Panc1 (cell line): ENCODE results near the gene METRN. TPM values are rescaled to one million over a fixed set of nuclear protein-coding genes. Genes with fewer than 3 reads are reported as not detected.

Experiments
- ATAC-seq: fragments of 200-7000 bp; cut with Tn5 transposase; 2 replicates; pipeline ENCODE4 v1.9.1; 2020; ENCODE audit warnings: mild to moderate bottlenecking, moderate library complexity
- BruUV-seq: library from RNA; stranded (reverse); fragments of 400-500 nt; replicated peaks from 2 replicates; lab custom pipeline; 2021; lab: Mats Ljungman, UMichigan
- CTCF ChIA-PET: fragments of 300-600 bp; sonication (Branson Sonifier 250); formaldehyde crosslinking; loops from one replicate; lab custom pipeline; 2022; ENCODE audit warnings: antibody characterized with exemption; lab: Charles Lee
- POLR2A ChIA-PET: fragments of 300-600 bp; sonication (Branson Sonifier 250); formaldehyde crosslinking; loops from one replicate; lab custom pipeline; 2022; ENCODE audit warnings: antibody characterized with exemption; lab: Charles Lee
- DNase-seq: peaks from one replicate; pipeline ENCODE4 v3.0.0-alpha.2; 2010; ENCODE audit warnings: low read depth, low spot score
- H3K27ac ChIP-seq: 2 replicates; pipeline ENCODE4 v1.5.1; 2011; ENCODE audit warnings: mild to moderate bottlenecking, low read length, inconsistent platforms
- H3K27me3 ChIP-seq: fragments of 200-500 bp; sonication (Bioruptor generic); 2 replicates; pipeline ENCODE4 v1.6.0; 2014; ENCODE audit warnings: low read length, inconsistent platforms; ENCODE audit not compliant: control insufficient read depth, insufficient read depth
- H3K36me3 ChIP-seq: fragments of 200-500 bp; sonication (Bioruptor generic); 2 replicates; pipeline ENCODE4 v1.5.1; 2014; ENCODE audit warnings: inconsistent platforms, mild to moderate bottlenecking, low read length, moderate library complexity; ENCODE audit not compliant: control insufficient read depth, insufficient read depth
- H3K4me1 ChIP-seq: 2 replicates; pipeline ENCODE4 v1.5.1; 2011; ENCODE audit warnings: inconsistent platforms, mild to moderate bottlenecking, low read length, moderate library complexity; ENCODE audit not compliant: control insufficient read depth, insufficient read depth
- H3K4me3 ChIP-seq, 2 experiments: 2 replicates each; pipeline ENCODE4 v1.5.1; 2011 to 2012; ENCODE audit warnings: low read depth in 2 of 2, low read length in 2 of 2, mild to moderate bottlenecking in 2 of 2, inconsistent platforms in 1 of 2, moderate library complexity in 1 of 2
- H3K9me3 ChIP-seq: fragments of 200-500 bp; sonication (Bioruptor generic); 2 replicates; pipeline ENCODE4 v1.5.1; 2014; ENCODE audit warnings: low read depth, mild to moderate bottlenecking, inconsistent platforms, low read length, moderate library complexity; ENCODE audit not compliant: control insufficient read depth, insufficient read depth
- POLR2AphosphoS5 ChIP-seq: IDR thresholded peaks from 2 replicates; pipeline ENCODE4 v1.6.1; 2012; ENCODE audit warnings: mild to moderate bottlenecking, low read depth, low read length, moderate library complexity
- SIN3A ChIP-seq: IDR thresholded peaks from 2 replicates; pipeline ENCODE4 v1.6.1; 2012; ENCODE audit warnings: low read depth, mild to moderate bottlenecking, low read length, moderate library complexity, borderline replicate concordance; ENCODE audit not compliant: insufficient read depth
- TCF7L2 ChIP-seq: IDR thresholded peaks from 2 replicates; pipeline ENCODE4 v1.6.1; 2011; ENCODE audit warnings: mild to moderate bottlenecking, low read depth, low read length, inconsistent platforms
- in situ Hi-C: cut with HindIII; loops from 2 replicates; pipeline ENCODE4 v1.10.0; 2016; ENCODE audit warnings: low sequenced_read_pairs, low pct_unique_long_range_greater_than_20kb
- intact Hi-C: fragments of 100-400 bp; cut with micrococcal nuclease; formaldehyde crosslinking; loops from one replicate; pipeline ENCODE4 v1.10.0; 2022; ENCODE audit not compliant: unreplicated experiment
- total RNA-seq: library from RNA; stranded (reverse); gene quantifications from one replicate; pipeline ENCODE4 v1.2.1, GENCODE V29; 2021; ENCODE audit not compliant: unreplicated experiment
- TF ChIP-seq, protein P1 (sequence below): fragments of 450-650 bp; IDR thresholded peaks from 2 replicates; pipeline ENCODE4 v1.5.1; 2017; ENCODE audit warnings: mild to moderate bottlenecking
- TF ChIP-seq, protein P2 (sequence below), 2 experiments: IDR thresholded peaks; 2 replicates each; pipeline ENCODE4 v1.6.1; 2011 to 2012; ENCODE audit warnings: low read depth in 2 of 2, control low read depth in 1 of 2, low read length in 1 of 2, mild to moderate bottlenecking in 1 of 2, moderate library complexity in 1 of 2; ENCODE audit not compliant: insufficient read depth in 1 of 2

METRN gene
- total RNA-seq, 1 experiment from 2014 or later: 407 TPM

DNA sequence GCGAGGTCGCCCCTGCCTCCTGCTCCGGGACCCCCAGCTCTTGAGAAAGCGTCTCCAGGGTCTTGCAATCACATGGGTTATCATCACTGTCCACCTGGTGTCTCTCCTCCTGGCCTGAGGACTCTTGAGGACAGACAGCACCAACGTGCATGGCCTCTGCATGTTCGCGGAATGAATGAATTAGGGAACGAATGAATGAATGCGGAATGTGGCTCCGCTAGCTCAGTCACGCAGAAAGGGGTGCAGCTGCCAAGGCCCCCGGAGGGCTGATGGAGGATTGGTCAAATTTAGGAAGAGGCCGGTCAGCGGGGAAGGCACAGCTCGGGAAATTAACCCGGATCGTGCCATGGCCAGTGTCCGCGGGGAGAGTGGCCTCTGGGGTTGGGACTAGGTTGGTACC is 12.6 kb upstream of the METRN start:
- in situ Hi-C loops (no loop called here), intact Hi-C loops (no loop called here)
- ATAC-seq (no peak), DNase-seq (no peak)
- Histone ChIP-seq H3K4me3 (no peak overlapping the region), H3K27ac (no peak overlapping the region), H3K4me1 (peaks cover 6% of the 10 kb centered on the region), H3K9me3 (no peaks in the 10 kb centered on the region), H3K36me3 (peaks cover 5% of the 10 kb centered on the region; the same call in 1 of the 2 replicates), H3K27me3 (no peaks in the 10 kb centered on the region)
- TF ChIP-seq SIN3A: no peak
- TF ChIP-seq, protein P1, sequence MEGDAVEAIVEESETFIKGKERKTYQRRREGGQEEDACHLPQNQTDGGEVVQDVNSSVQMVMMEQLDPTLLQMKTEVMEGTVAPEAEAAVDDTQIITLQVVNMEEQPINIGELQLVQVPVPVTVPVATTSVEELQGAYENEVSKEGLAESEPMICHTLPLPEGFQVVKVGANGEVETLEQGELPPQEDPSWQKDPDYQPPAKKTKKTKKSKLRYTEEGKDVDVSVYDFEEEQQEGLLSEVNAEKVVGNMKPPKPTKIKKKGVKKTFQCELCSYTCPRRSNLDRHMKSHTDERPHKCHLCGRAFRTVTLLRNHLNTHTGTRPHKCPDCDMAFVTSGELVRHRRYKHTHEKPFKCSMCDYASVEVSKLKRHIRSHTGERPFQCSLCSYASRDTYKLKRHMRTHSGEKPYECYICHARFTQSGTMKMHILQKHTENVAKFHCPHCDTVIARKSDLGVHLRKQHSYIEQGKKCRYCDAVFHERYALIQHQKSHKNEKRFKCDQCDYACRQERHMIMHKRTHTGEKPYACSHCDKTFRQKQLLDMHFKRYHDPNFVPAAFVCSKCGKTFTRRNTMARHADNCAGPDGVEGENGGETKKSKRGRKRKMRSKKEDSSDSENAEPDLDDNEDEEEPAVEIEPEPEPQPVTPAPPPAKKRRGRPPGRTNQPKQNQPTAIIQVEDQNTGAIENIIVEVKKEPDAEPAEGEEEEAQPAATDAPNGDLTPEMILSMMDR: no peak
- BruUV-seq: no TSS peak
- CTCF ChIA-PET: no interaction called here
- POLR2A ChIA-PET: no interaction called here

DNA sequence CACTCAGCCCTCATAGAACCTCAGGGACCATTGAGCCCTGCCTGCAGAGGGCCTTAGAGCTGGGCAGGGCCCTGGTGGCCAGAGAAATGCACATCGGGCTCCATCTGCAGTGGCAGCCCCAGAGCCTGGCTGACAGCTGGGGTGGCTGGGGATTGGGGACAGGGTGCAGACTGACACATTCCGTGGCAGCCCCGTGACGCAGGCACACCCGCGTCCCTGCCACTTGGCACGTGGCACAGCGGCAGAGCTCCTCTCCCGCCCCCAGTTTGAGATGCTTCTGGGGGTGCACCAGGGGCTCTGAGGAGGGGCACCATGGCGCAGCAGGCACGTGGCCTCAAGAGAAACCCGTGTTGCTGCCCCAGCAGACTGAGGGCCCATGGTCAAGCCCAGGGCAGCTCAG is 11.5 kb upstream of the METRN start:
- Histone ChIP-seq H3K36me3 (peaks cover 5% of the 10 kb centered on the region; the same call in 1 of the 2 replicates), H3K4me1 (peaks cover 6% of the 10 kb centered on the region), H3K27me3 (no peaks in the 10 kb centered on the region), H3K4me3 (no peak overlapping the region), H3K27ac (no peak overlapping the region), H3K9me3 (no peaks in the 10 kb centered on the region)
- TF ChIP-seq SIN3A (no peak), POLR2AphosphoS5 (no peak), TCF7L2 (no peak)
- TF ChIP-seq, protein P2, sequence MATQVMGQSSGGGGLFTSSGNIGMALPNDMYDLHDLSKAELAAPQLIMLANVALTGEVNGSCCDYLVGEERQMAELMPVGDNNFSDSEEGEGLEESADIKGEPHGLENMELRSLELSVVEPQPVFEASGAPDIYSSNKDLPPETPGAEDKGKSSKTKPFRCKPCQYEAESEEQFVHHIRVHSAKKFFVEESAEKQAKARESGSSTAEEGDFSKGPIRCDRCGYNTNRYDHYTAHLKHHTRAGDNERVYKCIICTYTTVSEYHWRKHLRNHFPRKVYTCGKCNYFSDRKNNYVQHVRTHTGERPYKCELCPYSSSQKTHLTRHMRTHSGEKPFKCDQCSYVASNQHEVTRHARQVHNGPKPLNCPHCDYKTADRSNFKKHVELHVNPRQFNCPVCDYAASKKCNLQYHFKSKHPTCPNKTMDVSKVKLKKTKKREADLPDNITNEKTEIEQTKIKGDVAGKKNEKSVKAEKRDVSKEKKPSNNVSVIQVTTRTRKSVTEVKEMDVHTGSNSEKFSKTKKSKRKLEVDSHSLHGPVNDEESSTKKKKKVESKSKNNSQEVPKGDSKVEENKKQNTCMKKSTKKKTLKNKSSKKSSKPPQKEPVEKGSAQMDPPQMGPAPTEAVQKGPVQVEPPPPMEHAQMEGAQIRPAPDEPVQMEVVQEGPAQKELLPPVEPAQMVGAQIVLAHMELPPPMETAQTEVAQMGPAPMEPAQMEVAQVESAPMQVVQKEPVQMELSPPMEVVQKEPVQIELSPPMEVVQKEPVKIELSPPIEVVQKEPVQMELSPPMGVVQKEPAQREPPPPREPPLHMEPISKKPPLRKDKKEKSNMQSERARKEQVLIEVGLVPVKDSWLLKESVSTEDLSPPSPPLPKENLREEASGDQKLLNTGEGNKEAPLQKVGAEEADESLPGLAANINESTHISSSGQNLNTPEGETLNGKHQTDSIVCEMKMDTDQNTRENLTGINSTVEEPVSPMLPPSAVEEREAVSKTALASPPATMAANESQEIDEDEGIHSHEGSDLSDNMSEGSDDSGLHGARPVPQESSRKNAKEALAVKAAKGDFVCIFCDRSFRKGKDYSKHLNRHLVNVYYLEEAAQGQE (IDR thresholded peaks at IDR 0.05; ENCODE audit: insufficient read depth in 1 of 2, low read depth in 2 of 2, low read length in 1 of 2): no peak
- TF ChIP-seq, protein P1: no peak
- CTCF ChIA-PET: no interaction called here
- ATAC-seq: no peak
- intact Hi-C loops (no loop called here), in situ Hi-C loops (no loop called here)
- no peak for DNase-seq
- POLR2A ChIA-PET: no interaction called here
- BruUV-seq: no TSS peak
